T-cell (primary cell): ENCODE measurements around the gene CD7. TPM values are rescaled to one million over a fixed set of nuclear protein-coding genes. Genes with fewer than 3 reads are reported as not detected.

ENCODE experiments used
- ATAC-seq, 4 experiments: fragments of 200-7000 bp in 3 of 4; fragments of 150-1000 bp in 1 of 4; cut with Tn5 transposase; replicated peaks in 1 of 4; 1 replicate in 3 of 4; 2 replicates in 1 of 4; pipeline ENCODE4 v1.10.0; 2021; ENCODE audit warnings: moderate library complexity in 3 of 4, mild to moderate bottlenecking in 2 of 4, moderate number of reproducible peaks in 1 of 4
- CTCF ChIA-PET, 2 donors: fragments of 300-600 bp; sonication (Branson Sonifier 250); formaldehyde crosslinking; loops; one replicate each; lab custom pipeline; 2022; ENCODE audit warnings: antibody characterized with exemption in 2 of 2; lab: Charles Lee
- POLR2A ChIA-PET, 2 donors: fragments of 300-600 bp; sonication (Branson Sonifier 250); formaldehyde crosslinking; loops; one replicate each; lab custom pipeline; 2022; ENCODE audit warnings: antibody characterized with exemption in 2 of 2; lab: Charles Lee
- DNase-seq, 35 experiments: peaks; one replicate each; pipeline versions ENCODE4 v3.0.0 to v3.0.0-alpha.2; 2013 to 2023
- H3K27ac ChIP-seq: one replicate; pipeline ENCODE4 v1.5.1; 2013; ENCODE audit warnings: low read length
- H3K27me3 ChIP-seq, 2 experiments: replicated peaks in 1 of 2; 1 replicate in 1 of 2; 2 replicates in 1 of 2; pipeline versions ENCODE4 v1.6.1 to v1.7.0; 2013; ENCODE audit warnings: low read length in 1 of 2, mixed read lengths in 1 of 2; ENCODE audit not compliant: control insufficient read depth in 2 of 2, insufficient read depth in 2 of 2; ENCODE audit errors: extremely low read depth in 1 of 2
- H3K36me3 ChIP-seq, 2 donors: 1 replicate in 1 of 2; 2 replicates in 1 of 2; pipeline versions ENCODE4 v1.6.1 to v1.7.0; 2013; ENCODE audit warnings: low read length in 1 of 2; ENCODE audit not compliant: control insufficient read depth in 2 of 2, insufficient read depth in 1 of 2; ENCODE audit errors: extremely low read depth in 1 of 2
- H3K4me1 ChIP-seq, 2 experiments: 1 replicate in 1 of 2; 2 replicates in 1 of 2; pipeline versions ENCODE4 v1.6.1 to v1.7.0; 2013; ENCODE audit warnings: low read length in 2 of 2, mixed read lengths in 1 of 2; ENCODE audit not compliant: insufficient read depth in 2 of 2, control insufficient read depth in 1 of 2; ENCODE audit errors: extremely low read depth in 1 of 2
- H3K4me3 ChIP-seq, 2 donors: 1 replicate in 1 of 2; 2 replicates in 1 of 2; pipeline versions ENCODE4 v1.5.1 to v1.7.0; 2013; ENCODE audit warnings: mild to moderate bottlenecking in 2 of 2, low read length in 1 of 2, moderate library complexity in 1 of 2; ENCODE audit not compliant: control insufficient read depth in 1 of 2; ENCODE audit errors: extremely low read depth in 1 of 2
- H3K9me3 ChIP-seq: 2 replicates; pipeline ENCODE4 v1.7.0; 2013
- H3K27ac Mint-ChIP-seq, 2 donors: one replicate each; pipeline ENCODE4 v1.8.0; 2020 to 2021; ENCODE audit warnings: mild to moderate bottlenecking in 2 of 2, mixed read lengths in 2 of 2
- H3K27me3 Mint-ChIP-seq, 2 donors: one replicate each; pipeline ENCODE4 v1.8.0; 2021 to 2022; ENCODE audit warnings: mixed read lengths in 2 of 2
- H3K36me3 Mint-ChIP-seq: one replicate; pipeline ENCODE4 v1.8.0; 2021; ENCODE audit warnings: mixed read lengths
- H3K4me1 Mint-ChIP-seq, 3 donors: one replicate each; pipeline ENCODE4 v1.8.0; 2020 to 2022; ENCODE audit warnings: mixed read lengths in 3 of 3, mild to moderate bottlenecking in 1 of 3
- H3K4me3 Mint-ChIP-seq, 3 donors: one replicate each; pipeline ENCODE4 v1.8.0; 2020 to 2022; ENCODE audit warnings: mild to moderate bottlenecking in 3 of 3, mixed read lengths in 3 of 3, moderate library complexity in 3 of 3
- H3K9me3 Mint-ChIP-seq, 3 donors: one replicate each; pipeline ENCODE4 v1.8.0; 2020 to 2022; ENCODE audit warnings: mixed read lengths in 3 of 3
- WGBS: methylation state at CpG from one replicate; pipeline ENCODE4 v1.1.5; 2013; ENCODE audit warnings: missing lambda C conversion rate; ENCODE audit not compliant: insufficient coverage; 5-methylcytosine and 5-hydroxymethylcytosine counted together
- total RNA-seq, 35 experiments: library from RNA in 6 of 35; stranded (reverse) in 6 of 35; fragments of 120-200 nt in 1 of 35; gene quantifications; one replicate each; pipeline versions ENCODE4 v1.2.1 to v1.2.4 and lab custom pipeline; 2013 to 2026

Gene CD7
- total RNA-seq, 5 donors from 2014 or later (not counting 1 experiment from before 2014, with no cell fraction given): 104 to 265 (median 135) TPM

GRCh38 chr17:82291582-82292250 lies 25.7 kb downstream of the CD7 start:
- H3K27ac ChIP-seq: peak overlapping the region; percentile 97
- POLR2A ChIA-PET: interaction anchor here in 1 of 2 donors (1.0 kb wide), 1 partner anchor 36 kb away, joined by 3 read pairs; no protein-coding TSS in a partner anchor
- no peaks in the 10 kb centered on the region for H3K9me3 ChIP-seq
- 90% methylated on average over 14 of the region's 19 CpGs for WGBS
- peaks cover 7 to 25% of the 10 kb centered on the region in 2 experiments for H3K4me1 ChIP-seq
- no peaks in the 10 kb centered on the region for H3K9me3 Mint-ChIP-seq
- no peaks in the 10 kb centered on the region for H3K36me3 Mint-ChIP-seq
- ATAC-seq (no peak), DNase-seq (no peak)
- H3K4me1 Mint-ChIP-seq: peaks cover 32 to 37% (median 36%) of the 10 kb centered on the region in 3 donors
- H3K4me3 Mint-ChIP-seq: peak overlapping the region; percentile 69 to 84 (median 72)
- peak overlapping the region; percentile 66 to 77 for H3K4me3 ChIP-seq
- H3K27me3 ChIP-seq: no peaks in the 10 kb centered on the region
- CTCF ChIA-PET: no interaction called here
- H3K36me3 ChIP-seq: no peaks in the 10 kb centered on the region
- H3K27ac Mint-ChIP-seq: peak overlapping the region; percentile 8 to 65
- H3K27me3 Mint-ChIP-seq: no peaks in the 10 kb centered on the region

GRCh38 chr17:82287868-82288801 lies 29.3 kb downstream of the CD7 start:
- no peaks in the 10 kb centered on the region for H3K36me3 Mint-ChIP-seq
- H3K27ac Mint-ChIP-seq: peak overlapping the region; percentile 16 to 53
- H3K9me3 Mint-ChIP-seq: no peaks in the 10 kb centered on the region
- H3K4me3 Mint-ChIP-seq: no peak overlapping the region
- ATAC-seq (no peak), DNase-seq (no peak)
- Histone ChIP-seq H3K36me3 (no peaks in the 10 kb centered on the region), H3K4me1 (peaks cover 0 to 14% of the 10 kb centered on the region in 2 experiments), H3K27me3 (peaks cover 0 to 6% of the 10 kb centered on the region in 2 experiments), H3K4me3 (no peak overlapping the region), H3K27ac (no peak overlapping the region), H3K9me3 (no peaks in the 10 kb centered on the region)
- peaks cover 6 to 17% (median 13%) of the 10 kb centered on the region in 3 donors for H3K4me1 Mint-ChIP-seq
- CTCF ChIA-PET: no interaction called here
- POLR2A ChIA-PET: no interaction called here
- no peaks in the 10 kb centered on the region for H3K27me3 Mint-ChIP-seq
- WGBS: 80% methylated on average over 11 of the region's 19 CpGs

GRCh38 chr17:82287013-82287867 lies 30.2 kb downstream of the CD7 start:
- Histone ChIP-seq H3K4me3 (no peak overlapping the region), H3K27ac (no peak overlapping the region), H3K36me3 (no peaks in the 10 kb centered on the region), H3K27me3 (peaks cover 0 to 14% of the 10 kb centered on the region in 2 experiments), H3K9me3 (no peaks in the 10 kb centered on the region), H3K4me1 (peaks cover 0 to 22% of the 10 kb centered on the region in 2 experiments)
- ATAC-seq (no peak), DNase-seq (no peak)
- Mint-ChIP-seq H3K36me3 (no peaks in the 10 kb centered on the region), H3K27ac (no peak overlapping the region), H3K4me3 (no peak overlapping the region), H3K9me3 (no peaks in the 10 kb centered on the region), H3K27me3 (no peaks in the 10 kb centered on the region), H3K4me1 (peaks cover 6 to 14% (median 11%) of the 10 kb centered on the region in 3 donors)
- CTCF ChIA-PET: no interaction called here
- POLR2A ChIA-PET: no interaction called here
- WGBS: 96% methylated on average over 2 of the region's 9 CpGs

- H3K9me3 Mint-ChIP-seq: no peaks in the 10 kb centered on the region
- H3K4me3 Mint-ChIP-seq: no peak overlapping the region
- ChIA-PET CTCF (interaction anchor here in 1 of 2 donors (0.6 kb wide), 1 partner anchor 32 kb away, joined by 3 read pairs; no protein-coding TSS in a partner anchor), POLR2A (no interaction called here)
- peaks cover 8 to 22% (median 11%) of the 10 kb centered on the region in 3 donors for H3K4me1 Mint-ChIP-seq
- H3K27me3 Mint-ChIP-seq: no peaks in the 10 kb centered on the region
- peaks cover 0 to 15% of the 10 kb centered on the region in 2 experiments for H3K27me3 ChIP-seq
- H3K36me3 Mint-ChIP-seq: no peaks in the 10 kb centered on the region
- no peaks in the 10 kb centered on the region for H3K9me3 ChIP-seq
- H3K27ac Mint-ChIP-seq: no peak overlapping the region
- ATAC-seq (no peak), DNase-seq (no peak)
- WGBS: 90% methylated on average over 6 of the region's 8 CpGs
- peaks cover 0 to 34% of the 10 kb centered on the region in 2 experiments for H3K4me1 ChIP-seq
- H3K4me3 ChIP-seq: no peak overlapping the region
- H3K27ac ChIP-seq: no peak overlapping the region
- H3K36me3 ChIP-seq: no peaks in the 10 kb centered on the region
Observed at GRCh38 chr17:82285141-82285540, 32.3 kb downstream of the CD7 start.

- Mint-ChIP-seq H3K4me1 (peaks cover 8 to 22% (median 11%) of the 10 kb centered on the region in 3 donors), H3K36me3 (no peaks in the 10 kb centered on the region), H3K9me3 (no peaks in the 10 kb centered on the region), H3K27me3 (no peaks in the 10 kb centered on the region), H3K4me3 (no peak overlapping the region), H3K27ac (no peak overlapping the region)
- POLR2A ChIA-PET: no interaction called here
- H3K4me1 ChIP-seq: peaks cover 0 to 34% of the 10 kb centered on the region in 2 experiments
- no peaks in the 10 kb centered on the region for H3K9me3 ChIP-seq
- WGBS: 23% methylated on average over 9 of the region's 13 CpGs
- CTCF ChIA-PET: no interaction called here
- DNase-seq: peak in 1 of 35 experiments; percentile 25
- no peak overlapping the region for H3K27ac ChIP-seq
- ATAC-seq: peak in 3 of 4 experiments; percentile 17 to 37 (median 19)
- no peaks in the 10 kb centered on the region for H3K36me3 ChIP-seq
- H3K4me3 ChIP-seq: no peak overlapping the region
- H3K27me3 ChIP-seq: peaks cover 0 to 15% of the 10 kb centered on the region in 2 experiments
Observed at GRCh38 chr17:82283208-82283749, 34.1 kb downstream of the CD7 start.
